ENCODE data around the gene METTL21C.

The METTL21C gene

GRCh38 chr13:102697929-102698648 lies 3.2 kb upstream of the METTL21C start:
- no peak overlapping the region for H3K4me3 ChIP-seq (ENCODE audit: low read depth in 1 of 2, low read length in 1 of 2)
- H3K9me3 ChIP-seq: no peaks in the 10 kb centered on the region
- no peak overlapping the region for H3K27ac ChIP-seq
- TF ChIP-seq CTCF (IDR thresholded peaks at IDR 0.05): no peak
- H3K27me3 ChIP-seq: peaks cover 8% of the 10 kb centered on the region
- H3K4me1 ChIP-seq (ENCODE audit: control insufficient read depth in 1 of 2, insufficient read depth in 1 of 2, low read depth in 1 of 2, low read length in 1 of 2): no peaks in the 10 kb centered on the region
- no peaks in the 10 kb centered on the region for H3K36me3 ChIP-seq

- peaks cover 14% of the 10 kb centered on the region for H3K27me3 ChIP-seq
- no peak for TF ChIP-seq CTCF (IDR thresholded peaks at IDR 0.05)
- no peak overlapping the region for H3K27ac ChIP-seq
- no peak overlapping the region for H3K4me3 ChIP-seq (ENCODE audit: low read depth in 1 of 2, low read length in 1 of 2)
- H3K4me1 ChIP-seq (ENCODE audit: control insufficient read depth in 1 of 2, insufficient read depth in 1 of 2, low read depth in 1 of 2, low read length in 1 of 2): no peaks in the 10 kb centered on the region
- no peaks in the 10 kb centered on the region for H3K9me3 ChIP-seq
- no peaks in the 10 kb centered on the region for H3K36me3 ChIP-seq
Measured at GRCh38 chr13:102697264-102697663, 2.4 kb upstream of the METTL21C start.

GRCh38 chr13:102696465-102696864 lies 1.6 kb upstream of the METTL21C start:
- H3K4me3 ChIP-seq (ENCODE audit: low read depth in 1 of 2, low read length in 1 of 2): no peak overlapping the region
- H3K4me1 ChIP-seq (ENCODE audit: control insufficient read depth in 1 of 2, insufficient read depth in 1 of 2, low read depth in 1 of 2, low read length in 1 of 2): no peaks in the 10 kb centered on the region
- H3K27me3 ChIP-seq: peaks cover 21% of the 10 kb centered on the region
- no peaks in the 10 kb centered on the region for H3K9me3 ChIP-seq
- no peak for TF ChIP-seq CTCF (IDR thresholded peaks at IDR 0.05)
- no peak overlapping the region for H3K27ac ChIP-seq
- H3K36me3 ChIP-seq: no peaks in the 10 kb centered on the region

GRCh38 chr13:102693776-102694175 lies 1.1 kb downstream of the METTL21C start:
- TF ChIP-seq CTCF (IDR thresholded peaks at IDR 0.05): no peak
- H3K4me1 ChIP-seq (ENCODE audit: control insufficient read depth in 1 of 2, insufficient read depth in 1 of 2, low read depth in 1 of 2, low read length in 1 of 2): no peaks in the 10 kb centered on the region
- peaks cover 37% of the 10 kb centered on the region for H3K27me3 ChIP-seq
- no peaks in the 10 kb centered on the region for H3K9me3 ChIP-seq
- no peaks in the 10 kb centered on the region for H3K36me3 ChIP-seq
- H3K4me3 ChIP-seq (ENCODE audit: low read depth in 1 of 2, low read length in 1 of 2): no peak overlapping the region
- H3K27ac ChIP-seq: no peak overlapping the region

- Histone ChIP-seq H3K36me3 (no peaks in the 10 kb centered on the region), H3K4me3 (ENCODE audit: low read depth in 1 of 2, low read length in 1 of 2) (no peak overlapping the region), H3K9me3 (no peaks in the 10 kb centered on the region), H3K27me3 (peaks cover 42% of the 10 kb centered on the region), H3K27ac (no peak overlapping the region), H3K4me1 (ENCODE audit: control insufficient read depth in 1 of 2, insufficient read depth in 1 of 2, low read depth in 1 of 2, low read length in 1 of 2) (no peaks in the 10 kb centered on the region)
- TF ChIP-seq CTCF (IDR thresholded peaks at IDR 0.05): no peak
Measured at GRCh38 chr13:102693250-102693649, 1.6 kb downstream of the METTL21C start.

All from neutrophil (primary cell).